HepG2 (cell line): Measurements from ENCODE around the gene TTLL11. TPM values are rescaled to one million over a fixed set of nuclear protein-coding genes. Genes with fewer than 3 reads are reported as not detected.

ENCODE experiments used
- ATAC-seq: fragments of 200-7000 bp; cut with Tn5 transposase; 3 replicates; pipeline ENCODE4 v1.9.1; 2020; ENCODE audit warnings: mild to moderate bottlenecking, moderate library complexity
- BruUV-seq: library from RNA; stranded (reverse); fragments of 400-500 nt; replicated peaks from 2 replicates; lab custom pipeline; 2021; lab: Mats Ljungman, UMichigan
- CTCF ChIA-PET: fragments of 300-600 bp; formaldehyde crosslinking; extraction: SDS; loops from one replicate; lab custom pipeline; 2021; ENCODE audit warnings: low total read pairs, inconsistent platforms, low intra/inter-chr PET ratio; lab: Yijun Ruan, JAX
- POLR2A ChIA-PET: fragments of 350-600 bp; sonication (Branson Sonifier 250); formaldehyde crosslinking; loops from one replicate; lab custom pipeline; 2020; ENCODE audit warnings: antibody characterized with exemption, inconsistent platforms; lab: Yijun Ruan, JAX
- DNase-seq: peaks from one replicate; pipeline ENCODE4 v3.0.0-alpha.2; 2015; ENCODE audit warnings: low spot score
- FAIRE-seq: peaks from 3 replicates; lab custom pipeline; 2011; peaks lifted over from hg19 to GRCh38; lab: Jason Lieb, UNC
- H2AFZ ChIP-seq: one replicate; pipeline ENCODE4 v1.6.1; 2011; ENCODE audit warnings: low read length, inconsistent platforms
- H3K27ac ChIP-seq: fragments of 300-600 bp; 3 replicates; pipeline ENCODE4 v1.8.0; 2011; ENCODE audit warnings: mixed run types, mild to moderate bottlenecking, mixed read lengths, low read length, inconsistent platforms; ENCODE audit not compliant: insufficient read depth; ENCODE audit errors: extremely low read length
- H3K27me3 ChIP-seq, 2 experiments: fragments of 200-600 bp in 1 of 2; 2 replicates in 1 of 2; 3 replicates in 1 of 2; pipeline versions ENCODE4 v1.6.0 to v1.8.0; 2011; ENCODE audit warnings: low read length in 2 of 2, mild to moderate bottlenecking in 2 of 2, moderate library complexity in 2 of 2, inconsistent platforms in 1 of 2; ENCODE audit not compliant: insufficient read depth in 2 of 2, control insufficient read depth in 1 of 2
- H3K36me3 ChIP-seq, 2 experiments: fragments of 200-600 bp in 1 of 2; replicated peaks in 1 of 2; 2 replicates in 1 of 2; 3 replicates in 1 of 2; pipeline versions ENCODE4 v1.5.1 to v1.8.0; 2011; ENCODE audit warnings: low read length in 2 of 2, inconsistent platforms in 1 of 2; ENCODE audit not compliant: insufficient read depth in 2 of 2, control insufficient read depth in 1 of 2
- H3K4me1 ChIP-seq: 2 replicates; pipeline ENCODE4 v1.5.1; 2012; ENCODE audit warnings: low read length, inconsistent platforms; ENCODE audit not compliant: insufficient read depth
- H3K4me2 ChIP-seq: 2 replicates; pipeline ENCODE4 v1.6.0; 2011; ENCODE audit warnings: low read depth, low read length, inconsistent platforms
- H3K4me3 ChIP-seq, 3 experiments: fragments of 200-600 bp in 1 of 3; sonication (generic), shearing (Covaris generic) in 1 of 3; replicated peaks in 1 of 3; 2 replicates each; pipeline ENCODE4 v1.5.1; 2011 to 2016; ENCODE audit warnings: low read length in 3 of 3, inconsistent platforms in 2 of 3, low read depth in 2 of 3, mild to moderate bottlenecking in 2 of 3, control low read depth in 1 of 3, mixed read lengths in 1 of 3; ENCODE audit not compliant: insufficient read depth in 1 of 3
- H3K79me2 ChIP-seq: one replicate; pipeline ENCODE4 v1.6.1; 2011; ENCODE audit warnings: low read length, inconsistent platforms; ENCODE audit not compliant: insufficient read depth
- H3K9ac ChIP-seq: 2 replicates; pipeline ENCODE4 v1.6.0; 2011; ENCODE audit warnings: mild to moderate bottlenecking, low read depth, low read length, inconsistent platforms; ENCODE audit not compliant: insufficient read depth
- H3K9me3 ChIP-seq: 2 replicates; pipeline ENCODE4 v1.5.1; 2012; ENCODE audit warnings: mild to moderate bottlenecking, low read length
- H4K20me1 ChIP-seq: 2 replicates; pipeline ENCODE4 v1.6.0; 2011; ENCODE audit warnings: inconsistent platforms, mild to moderate bottlenecking, low read length, moderate library complexity; ENCODE audit not compliant: insufficient read depth
- ASH2L ChIP-seq: fragments of 300-600, 200-600 bp; sonication (generic); IDR thresholded peaks from 2 replicates; pipeline ENCODE4 v1.7.0; 2017; ENCODE audit warnings: low read depth, mild to moderate bottlenecking, moderate library complexity, mixed read lengths, low read length; ENCODE audit not compliant: insufficient read length
- CENPT ChIP-seq: sonication (generic); formaldehyde crosslinking; IDR thresholded peaks from 2 replicates; pipeline ENCODE4 v1.8.0; 2022; ENCODE audit warnings: low read depth, mild to moderate bottlenecking, moderate library complexity, missing genetic modification reagents
- DR1 ChIP-seq: sonication (generic); formaldehyde crosslinking; IDR thresholded peaks from 2 replicates; pipeline ENCODE4 v1.8.0; 2021; ENCODE audit warnings: mild to moderate bottlenecking, missing genetic modification reagents, inconsistent platforms
- ETV6 ChIP-seq: sonication (generic); formaldehyde crosslinking; conservative IDR thresholded peaks from 2 replicates; pipeline ENCODE4 v1.4.0; 2020; ENCODE audit warnings: missing genetic modification reagents
- KDM5A ChIP-seq: fragments of 200-600 bp; sonication (generic); IDR thresholded peaks from 2 replicates; pipeline ENCODE4 v1.7.0; 2018; ENCODE audit warnings: antibody characterized with exemption, mild to moderate bottlenecking, low read length, borderline replicate concordance
- NFIB ChIP-seq: sonication (generic); formaldehyde crosslinking; IDR thresholded peaks from 2 replicates; pipeline ENCODE4 v1.9.0; 2021; ENCODE audit warnings: missing genetic modification reagents, mild to moderate bottlenecking, borderline replicate concordance
- TFE3 ChIP-seq: IDR thresholded peaks from 2 replicates; pipeline ENCODE4 v1.6.1; 2016
- ZFP37 ChIP-seq: sonication (generic); formaldehyde crosslinking; IDR thresholded peaks from 2 replicates; pipeline ENCODE4 v1.4.0; 2020; ENCODE audit warnings: missing genetic modification reagents, borderline replicate concordance
- ZNF253 ChIP-seq: sonication (generic); formaldehyde crosslinking; IDR thresholded peaks from 2 replicates; pipeline ENCODE4 v1.8.0; 2022; ENCODE audit warnings: mild to moderate bottlenecking, missing genetic modification reagents, borderline replicate concordance
- ZNF296 ChIP-seq: sonication (generic); formaldehyde crosslinking; conservative IDR thresholded peaks from 2 replicates; pipeline ENCODE4 v1.5.0; 2020; ENCODE audit warnings: mild to moderate bottlenecking, missing genetic modification reagents
- ZNF614 ChIP-seq: IDR thresholded peaks from 2 replicates; pipeline ENCODE4 v1.6.1; 2018; ENCODE audit warnings: missing biosample characterization, missing genetic modification reagents, inconsistent platforms, borderline replicate concordance
- WGBS: methylation state at CpG from one replicate; pipeline ENCODE4 v1.1.6; 2017; ENCODE audit warnings: low lambda C conversion rate; 5-methylcytosine and 5-hydroxymethylcytosine counted together
- in situ Hi-C: cut with HindIII; loops from 2 replicates; pipeline ENCODE4 v1.10.0; 2017; ENCODE audit warnings: low pct_unique_long_range_greater_than_20kb; ENCODE audit not compliant: extremely low pct_ligation_motif_present
- intact Hi-C: fragments of 100-400 bp; cut with micrococcal nuclease; formaldehyde crosslinking; loops from one replicate; pipeline ENCODE4 v1.10.0; 2022; ENCODE audit not compliant: unreplicated experiment
- polyA plus RNA-seq, 8 experiments: library from polyadenylated mRNA; depleted of rRNA in 3 of 8; stranded (reverse) in 7 of 8; unstranded in 1 of 8; fragments of >200 nt; fragmentation: Illumina TruSeq in 4 of 8; extraction: Trizol in 4 of 8; gene quantifications; 2 replicates each; pipeline versions ENCODE4 v1.2.1 to v1.2.3, GENCODE V29; 2011 to 2016; ENCODE audit warnings: low read depth in 4 of 8, missing spikeins in 1 of 8, mixed read lengths in 1 of 8; ENCODE audit not compliant: insufficient read depth in 1 of 8
- total RNA-seq, 5 experiments: library from RNA; depleted of rRNA; stranded (reverse); fragments of >200 nt; fragmentation: Illumina TruSeq; extraction: Trizol; gene quantifications; 2 replicates each; pipeline ENCODE4 v1.2.3, GENCODE V29; 2016; ENCODE audit warnings: low read depth in 1 of 5
- TF ChIP-seq, protein P1 (sequence below): sonication (generic); formaldehyde crosslinking; IDR thresholded peaks from 2 replicates; pipeline ENCODE4 v1.4.0; 2020; ENCODE audit warnings: mild to moderate bottlenecking, missing genetic modification reagents
- TF ChIP-seq, protein P2 (sequence below): IDR thresholded peaks from 2 replicates; pipeline ENCODE4 v1.6.1; 2016; ENCODE audit warnings: missing compliant biosample characterization, missing genetic modification reagents, borderline replicate concordance

TTLL11 gene
- total and polyA plus RNA-seq, 2 of the 13 experiments (the other 11 are each of a cell fraction or from before 2014, with no cell fraction given) = 4.5 to 5.2 TPM

DNA sequence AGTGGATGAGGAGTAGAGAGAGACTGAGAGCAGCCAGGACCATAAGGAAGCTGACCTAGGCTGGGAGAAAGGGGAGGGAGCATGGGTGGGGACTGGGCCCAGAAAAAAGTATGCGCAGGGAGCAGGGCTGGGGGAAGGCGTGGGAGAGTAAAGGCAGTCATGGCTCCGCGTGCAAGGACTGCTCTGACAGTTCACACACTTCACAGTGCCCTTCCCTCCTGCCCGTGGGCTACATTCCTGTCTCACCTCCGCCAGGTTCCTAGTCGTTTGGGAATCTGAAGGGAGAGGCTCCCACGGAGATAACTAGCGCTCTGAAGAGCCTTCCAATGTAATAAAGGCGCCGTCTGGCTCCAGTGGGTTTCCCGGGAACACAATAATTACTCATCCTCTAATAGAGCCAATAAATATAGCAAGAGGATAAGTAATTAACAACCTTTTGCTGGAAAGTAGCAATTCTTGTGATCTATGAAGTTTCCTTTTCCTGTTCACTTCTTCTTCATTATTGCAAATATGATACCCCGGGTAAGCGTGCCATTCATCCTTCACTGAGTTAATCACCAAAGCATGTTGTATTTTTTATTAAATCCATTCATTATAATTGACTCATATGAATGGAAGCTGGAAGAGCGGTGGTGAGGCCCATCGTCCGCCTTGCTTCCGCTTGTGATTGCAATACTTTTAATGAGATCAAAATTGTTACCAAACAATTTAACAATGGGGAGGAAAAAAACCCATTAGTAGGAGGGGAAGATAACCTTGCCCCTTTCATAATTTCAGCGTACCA, 39.3 kb downstream of the TTLL11 start:
- intact Hi-C loops = no loop called here
- WGBS = 88% methylated on average over 19 of the region's 19 CpGs
- Histone ChIP-seq H3K4me2 (no peak overlapping the region), H3K4me1 (no peaks in the 10 kb centered on the region), H3K4me3 (no peak overlapping the region), H3K27ac (no peak overlapping the region), H3K79me2 (no peaks in the 10 kb centered on the region), H4K20me1 (no peaks in the 10 kb centered on the region), H3K36me3 (no peaks in the 10 kb centered on the region; a peak in 1 of 5 replicates), H3K27me3 (no peaks in the 10 kb centered on the region), H3K9ac (no peak overlapping the region), H2AFZ (no peak overlapping the region), H3K9me3 (no peaks in the 10 kb centered on the region)
- ChIA-PET CTCF (no interaction called here), POLR2A (no interaction called here)
- in situ Hi-C loops = no loop called here
- TF ChIP-seq, protein P1, sequence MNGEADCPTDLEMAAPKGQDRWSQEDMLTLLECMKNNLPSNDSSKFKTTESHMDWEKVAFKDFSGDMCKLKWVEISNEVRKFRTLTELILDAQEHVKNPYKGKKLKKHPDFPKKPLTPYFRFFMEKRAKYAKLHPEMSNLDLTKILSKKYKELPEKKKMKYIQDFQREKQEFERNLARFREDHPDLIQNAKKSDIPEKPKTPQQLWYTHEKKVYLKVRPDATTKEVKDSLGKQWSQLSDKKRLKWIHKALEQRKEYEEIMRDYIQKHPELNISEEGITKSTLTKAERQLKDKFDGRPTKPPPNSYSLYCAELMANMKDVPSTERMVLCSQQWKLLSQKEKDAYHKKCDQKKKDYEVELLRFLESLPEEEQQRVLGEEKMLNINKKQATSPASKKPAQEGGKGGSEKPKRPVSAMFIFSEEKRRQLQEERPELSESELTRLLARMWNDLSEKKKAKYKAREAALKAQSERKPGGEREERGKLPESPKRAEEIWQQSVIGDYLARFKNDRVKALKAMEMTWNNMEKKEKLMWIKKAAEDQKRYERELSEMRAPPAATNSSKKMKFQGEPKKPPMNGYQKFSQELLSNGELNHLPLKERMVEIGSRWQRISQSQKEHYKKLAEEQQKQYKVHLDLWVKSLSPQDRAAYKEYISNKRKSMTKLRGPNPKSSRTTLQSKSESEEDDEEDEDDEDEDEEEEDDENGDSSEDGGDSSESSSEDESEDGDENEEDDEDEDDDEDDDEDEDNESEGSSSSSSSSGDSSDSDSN (CRISPR knock-in tag) = no peak
- TF ChIP-seq ZFP37 (CRISPR knock-in tag) = no peak
- ATAC-seq (no peak), FAIRE-seq (no peak), DNase-seq (no peak)
- BruUV-seq = no TSS peak

DNA sequence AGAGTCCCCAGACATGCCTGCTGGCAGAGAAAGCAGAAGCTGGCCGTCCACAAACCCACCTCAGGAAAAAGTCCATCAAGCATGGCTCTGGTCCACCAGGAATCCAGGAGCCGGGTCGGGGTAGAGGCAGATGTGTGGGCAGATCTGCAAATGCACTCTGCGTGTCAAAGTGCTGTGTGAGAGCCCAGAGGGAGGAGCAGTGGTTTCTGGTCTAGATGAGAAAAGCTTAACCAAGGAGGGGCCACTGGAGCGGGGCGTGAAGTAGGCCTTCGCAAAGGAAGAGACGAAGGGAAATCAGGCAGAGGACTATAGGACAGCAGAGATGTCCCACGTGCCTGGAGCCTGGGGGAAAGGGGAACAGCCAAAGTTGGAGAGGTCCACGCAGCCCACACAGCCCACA, 40.0 kb downstream of the TTLL11 start:
- Histone ChIP-seq H3K36me3 (no peaks in the 10 kb centered on the region), H2AFZ (no peak overlapping the region), H3K79me2 (no peaks in the 10 kb centered on the region), H3K27ac (no peak overlapping the region), H3K9me3 (no peaks in the 10 kb centered on the region), H3K4me3 (no peak overlapping the region), H3K9ac (no peak overlapping the region), H4K20me1 (no peaks in the 10 kb centered on the region), H3K4me2 (no peak overlapping the region), H3K4me1 (no peaks in the 10 kb centered on the region), H3K27me3 (no peaks in the 10 kb centered on the region)
- 81% methylated on average over 10 of the region's 10 CpGs for WGBS
- DNase-seq (no peak), ATAC-seq (no peak), FAIRE-seq (no peak)
- CTCF ChIA-PET = no interaction called here
- in situ Hi-C loops (no loop called here), intact Hi-C loops (no loop called here)
- POLR2A ChIA-PET = no interaction called here
- no TSS peak for BruUV-seq
- TF ChIP-seq, protein P2, sequence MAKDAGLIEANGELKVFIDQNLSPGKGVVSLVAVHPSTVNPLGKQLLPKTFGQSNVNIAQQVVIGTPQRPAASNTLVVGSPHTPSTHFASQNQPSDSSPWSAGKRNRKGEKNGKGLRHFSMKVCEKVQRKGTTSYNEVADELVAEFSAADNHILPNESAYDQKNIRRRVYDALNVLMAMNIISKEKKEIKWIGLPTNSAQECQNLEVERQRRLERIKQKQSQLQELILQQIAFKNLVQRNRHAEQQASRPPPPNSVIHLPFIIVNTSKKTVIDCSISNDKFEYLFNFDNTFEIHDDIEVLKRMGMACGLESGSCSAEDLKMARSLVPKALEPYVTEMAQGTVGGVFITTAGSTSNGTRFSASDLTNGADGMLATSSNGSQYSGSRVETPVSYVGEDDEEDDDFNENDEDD = no peak
- TF ChIP-seq ZNF253 (CRISPR knock-in tag) (no peak), DR1 (CRISPR knock-in tag) (no peak), KDM5A (no peak), TFE3 (CRISPR knock-in tag) (no peak), ZNF296 (CRISPR knock-in tag) (no peak), ASH2L (no peak), ETV6 (CRISPR knock-in tag) (no peak), ZNF614 (no peak), NFIB (CRISPR knock-in tag) (no peak), CENPT (CRISPR knock-in tag) (no peak)
